ENCODE results near the gene CTIF.

The CTIF gene

DNA sequence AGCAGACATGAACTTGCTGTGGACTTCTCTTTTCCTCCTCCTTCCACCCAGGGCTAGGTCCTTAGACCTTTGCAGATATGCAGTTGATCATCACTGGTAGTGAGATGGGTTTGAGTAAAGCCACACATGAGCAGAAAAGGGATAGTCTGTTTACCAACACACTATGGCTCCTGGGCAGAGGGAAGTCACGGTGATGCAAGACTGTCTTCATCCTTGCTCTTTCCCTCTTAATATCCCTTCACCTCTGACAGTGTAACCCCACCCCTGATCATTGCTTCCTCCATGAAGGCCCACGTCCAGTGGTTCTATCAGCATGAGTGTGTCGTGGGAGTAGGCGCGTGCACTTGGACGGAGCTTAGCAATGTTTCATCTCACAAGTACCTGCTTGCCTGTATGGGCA is 223.2 kb downstream of the CTIF start:
- in situ Hi-C loops (cut with HindIII; ENCODE audit: low sequenced_read_pairs), result loop anchor here (25.0 kb wide), 1 partner anchor 425 kb away; no protein-coding TSS in a partner anchor

GRCh38 chr18:48762836-48763718 is 224.2 kb downstream of the CTIF start:
- in situ Hi-C loops (cut with HindIII; ENCODE audit: low sequenced_read_pairs), result loop anchor here (25.0 kb wide), 1 partner anchor 424 kb away; no protein-coding TSS in a partner anchor

GRCh38 chr18:48763719-48764100 is 224.9 kb downstream of the CTIF start:
- in situ Hi-C loops (cut with HindIII; ENCODE audit: low sequenced_read_pairs), result loop anchor here (25.0 kb wide), 1 partner anchor 424 kb away; no protein-coding TSS in a partner anchor

- in situ Hi-C loops (cut with HindIII; ENCODE audit: low sequenced_read_pairs), result loop anchor here (25.0 kb wide), 1 partner anchor 422 kb away; no protein-coding TSS in a partner anchor
Measured at GRCh38 chr18:48765053-48765452, 226.2 kb downstream of the CTIF start.

DNA sequence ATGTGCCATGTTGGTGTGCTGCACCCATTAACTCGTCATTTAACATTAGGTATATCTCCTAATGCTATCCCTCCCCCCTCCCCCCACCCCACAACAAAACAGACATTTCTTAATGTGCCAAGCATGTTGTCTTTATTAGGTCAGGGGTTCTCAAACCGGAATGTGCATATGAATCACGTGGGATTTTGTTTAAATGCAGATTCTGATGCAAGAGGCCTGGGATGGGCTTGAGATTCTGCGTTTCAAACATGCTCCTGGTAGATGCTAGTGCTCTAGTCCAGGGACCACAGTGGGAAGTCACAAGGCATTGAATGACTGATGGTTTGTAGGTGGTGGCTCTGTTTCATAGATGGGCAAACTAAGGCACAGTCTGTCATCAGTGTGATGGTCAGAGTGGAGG is 227.2 kb downstream of the CTIF start:
- in situ Hi-C loops (cut with HindIII; ENCODE audit: low sequenced_read_pairs), result loop anchor here (25.0 kb wide), 1 partner anchor 421 kb away; no protein-coding TSS in a partner anchor

DNA sequence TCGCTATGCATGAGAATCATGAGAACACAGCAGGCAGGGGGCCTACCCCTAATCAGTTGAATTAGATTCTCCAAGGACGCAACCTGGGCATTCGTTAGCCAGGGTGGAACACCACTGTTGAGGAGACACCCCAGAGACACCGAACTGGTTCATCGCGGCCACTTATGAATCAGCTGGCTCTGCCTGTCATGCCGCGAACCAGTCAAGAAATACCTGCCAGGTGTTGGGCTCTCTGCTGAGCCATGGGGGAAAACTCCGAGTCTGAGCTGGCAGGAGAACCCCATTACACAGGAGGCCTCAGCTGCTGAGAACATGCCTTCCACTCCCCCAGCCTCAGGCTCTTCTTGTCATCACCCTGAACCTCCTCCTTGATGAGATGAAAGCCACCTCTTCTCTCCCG is 227.7 kb downstream of the CTIF start:
- in situ Hi-C loops (cut with HindIII; ENCODE audit: low sequenced_read_pairs), result loop anchor here (25.0 kb wide), 1 partner anchor 421 kb away; no protein-coding TSS in a partner anchor

GRCh38 chr18:48767090-48767690 is 228.4 kb downstream of the CTIF start:
- in situ Hi-C loops (cut with HindIII; ENCODE audit: low sequenced_read_pairs), result loop anchor here (25.0 kb wide), 1 partner anchor 420 kb away; no protein-coding TSS in a partner anchor

GRCh38 chr18:48769006-48769636 is 230.3 kb downstream of the CTIF start:
- in situ Hi-C loops (cut with HindIII; ENCODE audit: low sequenced_read_pairs), result loop anchor here (25.0 kb wide), 1 partner anchor 418 kb away; no protein-coding TSS in a partner anchor

DNA sequence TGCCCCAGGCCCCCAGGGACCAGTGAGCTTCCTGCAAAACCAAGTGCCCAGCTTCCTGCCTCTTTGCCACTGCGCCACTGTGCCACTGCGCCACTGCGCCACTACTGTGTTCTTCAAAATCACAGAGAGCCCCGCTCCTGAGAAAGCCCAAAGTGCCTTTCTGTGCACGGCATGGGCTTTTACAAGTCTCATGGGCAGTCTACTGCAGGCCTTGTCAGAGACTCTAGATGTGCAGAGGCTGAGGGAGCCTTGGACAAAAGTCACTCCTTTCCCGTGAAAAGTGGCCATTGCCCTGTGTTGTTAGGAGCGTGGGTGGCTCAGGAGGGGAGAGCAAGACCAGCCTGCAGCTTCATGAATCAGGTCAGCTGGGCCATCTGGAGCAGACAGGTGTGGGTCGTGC is 231.4 kb downstream of the CTIF start:
- in situ Hi-C loops (cut with HindIII; ENCODE audit: low sequenced_read_pairs), result loop anchor here (25.0 kb wide), 1 partner anchor 417 kb away; no protein-coding TSS in a partner anchor

DNA sequence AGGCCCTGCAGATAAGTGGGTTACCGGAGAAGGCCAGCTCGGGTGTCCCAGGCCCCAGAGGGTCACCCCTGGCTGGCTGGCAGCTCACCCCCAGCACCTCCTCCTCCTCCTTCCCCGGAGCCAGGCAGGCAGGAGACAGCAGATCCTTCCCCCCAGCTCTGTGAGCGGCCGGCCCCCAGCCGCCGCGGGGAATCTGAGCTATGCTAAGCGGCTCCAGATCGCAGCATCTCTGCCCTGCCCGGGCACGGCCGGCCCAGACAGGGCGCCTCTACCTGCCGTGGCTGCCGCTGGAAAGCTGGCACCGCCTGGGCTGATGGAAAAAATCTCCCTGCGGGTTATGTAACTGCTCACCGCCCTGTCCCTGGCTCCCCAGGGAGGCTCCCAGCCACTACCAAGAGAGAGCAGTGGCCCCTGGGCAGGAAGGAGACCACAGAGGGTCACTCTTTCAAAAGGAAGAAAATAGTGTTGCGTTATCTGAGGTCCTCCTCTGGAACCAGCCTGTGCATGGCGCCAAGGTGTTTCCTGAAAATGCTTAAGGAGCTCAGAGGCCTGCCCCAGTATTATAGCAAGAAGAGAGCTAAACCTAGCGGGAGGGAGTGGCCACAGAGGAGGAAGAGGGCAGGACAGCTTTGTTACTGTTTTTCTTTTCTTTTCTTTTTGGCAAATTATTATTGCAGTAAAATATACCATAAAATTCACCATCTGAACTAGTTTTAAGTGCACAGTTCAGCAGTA is 233.0 kb downstream of the CTIF start:
- in situ Hi-C loops (cut with HindIII; ENCODE audit: low sequenced_read_pairs), result loop anchor here (25.0 kb wide), 1 partner anchor 415 kb away; no protein-coding TSS in a partner anchor

GRCh38 chr18:48772457-48772856 is 233.6 kb downstream of the CTIF start:
- in situ Hi-C loops (cut with HindIII; ENCODE audit: low sequenced_read_pairs), result loop anchor here (25.0 kb wide), 1 partner anchor 415 kb away; no protein-coding TSS in a partner anchor

- in situ Hi-C loops (cut with HindIII; ENCODE audit: low sequenced_read_pairs), result loop anchor here (25.0 kb wide), 1 partner anchor 413 kb away; no protein-coding TSS in a partner anchor
Measured at GRCh38 chr18:48773821-48774220, 235.0 kb downstream of the CTIF start.

GRCh38 chr18:48774941-48775340 is 236.1 kb downstream of the CTIF start:
- in situ Hi-C loops (cut with HindIII; ENCODE audit: low sequenced_read_pairs), result loop anchor here (25.0 kb wide), 1 partner anchor 412 kb away; no protein-coding TSS in a partner anchor

DNA sequence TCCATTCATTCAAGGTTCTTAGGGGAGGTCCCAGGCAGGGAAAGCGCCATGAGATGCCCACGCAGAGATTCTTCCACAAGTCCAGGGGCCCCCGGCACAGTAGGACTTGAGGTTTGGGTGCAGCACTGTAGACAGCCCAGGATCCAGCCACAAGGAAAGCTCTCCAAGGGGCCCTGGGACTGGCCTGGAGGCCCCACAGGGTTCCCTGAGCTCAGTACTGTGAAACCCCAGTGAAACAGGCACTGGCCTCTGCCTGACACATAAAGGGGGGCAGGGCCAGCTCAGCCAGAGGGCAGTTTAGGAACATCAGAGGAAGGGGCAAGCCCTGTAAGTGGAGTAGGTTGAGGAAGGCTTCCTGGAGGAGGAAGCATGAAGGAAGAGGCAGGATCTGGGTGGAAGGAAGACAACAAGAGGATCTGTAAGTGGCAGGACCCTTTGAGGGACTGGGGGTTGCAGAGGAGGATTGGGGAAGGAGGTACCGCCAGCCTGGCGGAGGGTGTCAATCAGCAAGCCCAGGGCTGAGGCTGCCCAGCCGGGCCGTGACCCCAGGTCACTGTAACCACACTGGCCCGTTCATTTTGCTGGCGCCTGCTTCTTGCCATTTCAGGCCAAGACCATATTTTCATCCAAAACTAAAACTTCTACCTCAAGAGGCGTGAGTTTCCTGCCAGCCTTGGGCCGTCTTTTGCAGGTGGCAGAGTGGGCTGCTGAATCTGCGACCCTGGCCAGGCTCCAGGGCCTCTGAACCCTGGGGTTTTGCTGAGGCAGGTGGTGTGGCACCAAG is 236.7 kb downstream of the CTIF start:
- in situ Hi-C loops (cut with HindIII; ENCODE audit: low sequenced_read_pairs), result no loop called here

DNA sequence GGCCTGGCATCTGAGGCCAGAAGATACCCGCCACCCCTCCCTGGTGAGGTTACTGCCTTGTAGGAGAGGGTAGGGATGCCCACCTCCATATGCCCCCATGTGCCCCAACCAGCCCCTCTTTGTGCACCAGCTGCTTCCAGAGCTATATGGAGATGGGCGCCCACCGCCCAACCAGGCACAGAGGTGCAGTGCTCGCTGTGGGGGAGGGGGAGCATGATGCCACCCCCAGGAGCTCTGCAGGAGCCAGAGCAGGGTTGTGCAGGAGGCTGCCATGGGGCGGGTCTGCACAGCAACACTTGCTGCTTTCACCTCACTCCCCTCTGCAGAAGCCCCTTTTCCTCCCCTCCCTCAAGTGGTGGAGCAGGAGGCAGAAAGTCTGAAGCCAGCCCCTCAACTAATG is 237.3 kb downstream of the CTIF start:
- in situ Hi-C loops (cut with HindIII; ENCODE audit: low sequenced_read_pairs), result no loop called here

GRCh38 chr18:48776641-48777025 is 237.8 kb downstream of the CTIF start:
- in situ Hi-C loops (cut with HindIII; ENCODE audit: low sequenced_read_pairs), result no loop called here

DNA sequence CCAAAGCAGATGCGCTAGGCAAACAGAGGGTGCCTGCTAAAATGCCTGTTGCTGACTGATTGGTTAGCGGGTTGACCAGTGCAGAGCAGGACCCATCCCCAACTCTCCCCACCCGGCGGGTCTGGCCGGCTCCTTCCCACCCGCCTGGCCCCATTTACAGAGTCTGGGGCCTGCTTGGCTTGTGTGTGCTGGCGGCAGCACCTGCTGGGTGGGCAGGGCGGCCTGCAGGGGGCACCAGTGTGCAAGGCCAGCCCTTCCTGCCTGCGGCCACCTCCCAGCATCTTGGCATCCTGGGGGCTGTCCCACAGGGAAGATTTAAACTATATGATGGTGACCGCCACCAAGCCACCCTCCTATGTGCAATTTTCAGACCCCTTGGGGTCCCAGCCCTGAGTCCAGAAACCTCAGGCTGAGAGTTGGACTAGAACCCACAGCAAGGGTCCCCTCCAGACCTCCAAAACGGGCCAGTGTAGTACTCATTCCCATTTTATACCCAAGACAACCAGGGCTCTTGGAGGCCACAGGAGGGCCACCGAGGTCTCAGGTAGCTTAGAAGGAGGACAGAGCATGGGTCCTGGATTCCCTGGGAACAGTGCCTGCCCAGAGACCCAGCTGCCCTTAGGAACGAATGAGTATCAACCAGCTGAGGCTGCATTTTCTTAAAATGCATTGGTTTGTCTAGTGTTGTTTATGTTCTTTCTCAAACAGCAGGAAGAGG is 238.4 kb downstream of the CTIF start:
- in situ Hi-C loops (cut with HindIII; ENCODE audit: low sequenced_read_pairs), result no loop called here

DNA sequence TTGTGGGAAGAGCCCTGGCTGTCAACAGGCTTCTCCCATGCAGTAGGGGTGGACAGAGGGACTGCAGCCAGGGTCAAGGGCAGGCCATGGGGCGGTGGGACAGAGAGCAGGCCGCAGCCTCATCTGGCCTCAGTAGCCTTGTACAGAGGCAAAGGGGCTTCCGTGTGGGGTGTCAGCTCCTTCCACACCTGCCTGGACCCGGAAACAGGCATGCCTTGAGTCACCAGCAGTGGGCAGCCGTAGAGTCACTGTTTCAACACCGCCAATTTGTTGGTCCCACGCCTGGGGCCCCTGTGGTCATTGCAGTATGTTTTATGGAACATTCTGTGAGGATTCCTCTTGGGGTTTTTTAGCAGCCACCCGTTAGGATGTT is 238.9 kb downstream of the CTIF start:
- in situ Hi-C loops (cut with HindIII; ENCODE audit: low sequenced_read_pairs), result no loop called here

Measured in endothelial cell of hepatic sinusoid (primary cell).